Measurements from ENCODE around the gene SOD2.
"Not testable (repeated sequence)": the region's sequence is repeated elsewhere in the genome, so short reads cannot be mapped to it uniquely, and the experiment has no call there.

SOD2 gene

DNA sequence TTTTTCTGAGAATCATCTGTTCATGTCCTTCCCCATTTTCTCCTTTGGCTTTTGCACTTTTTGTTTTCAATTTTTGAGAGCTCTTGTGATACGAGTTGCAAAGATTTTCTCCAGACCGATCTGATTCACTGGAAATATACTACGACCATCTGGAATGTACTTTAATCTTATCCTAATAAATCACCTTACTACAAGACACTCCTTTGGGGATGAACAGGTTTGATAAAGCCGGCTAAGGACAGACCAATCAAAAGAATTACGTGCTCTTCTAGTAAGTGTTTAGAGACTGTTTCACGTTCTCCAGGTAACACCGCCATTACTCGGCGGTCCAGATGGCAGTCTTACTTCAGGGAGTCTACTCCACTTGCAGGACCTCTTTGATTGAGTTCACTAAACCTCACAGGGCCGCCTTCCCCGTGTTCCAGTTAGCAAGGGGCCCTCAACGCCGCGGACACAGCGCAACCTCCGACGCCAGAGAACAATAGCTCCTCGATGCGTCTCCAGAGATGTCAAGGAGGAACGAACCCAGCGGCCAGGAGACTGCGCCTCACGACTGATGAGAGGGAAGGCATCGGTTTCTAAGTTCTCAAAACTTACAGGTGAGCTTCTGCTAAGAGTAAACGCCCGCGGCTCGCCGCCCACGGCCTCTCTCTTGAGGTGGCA lies 33.3 kb upstream of the SOD2 start:
- in situ Hi-C loops (cut with HindIII; ENCODE audit: low pct_unique_long_range_greater_than_20kb, low sequenced_read_pairs): no loop called here
- no peak for DNase-seq (ENCODE audit: low read depth in 1 of 2, low spot score in 1 of 2)
- no peak for TF ChIP-seq JUND (IDR thresholded peaks at IDR 0.05; ENCODE audit: low read depth)

DNA sequence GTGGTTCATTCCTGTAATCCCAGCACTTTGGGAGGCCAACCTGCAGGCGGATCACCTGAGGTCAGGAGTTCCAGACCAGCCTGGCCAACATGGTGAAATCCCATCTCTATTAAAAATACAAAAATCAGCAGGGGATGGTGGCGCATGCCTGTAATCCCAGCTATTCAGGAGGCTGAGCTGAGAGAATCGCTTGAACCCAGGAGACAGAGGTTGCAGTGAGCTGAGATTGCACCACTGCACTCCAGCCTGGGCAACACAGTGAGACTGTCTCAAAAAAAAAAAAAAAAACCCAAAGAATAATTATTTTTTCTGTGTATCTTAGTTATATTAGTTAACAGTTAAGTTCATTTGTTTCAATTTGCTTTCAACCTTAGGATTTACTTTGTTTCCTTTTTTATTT lies 32.2 kb upstream of the SOD2 start:
- DNase-seq (ENCODE audit: low read depth in 1 of 2, low spot score in 1 of 2); in situ Hi-C loops (cut with HindIII; ENCODE audit: low pct_unique_long_range_greater_than_20kb, low sequenced_read_pairs): not testable (repeated sequence)

DNA sequence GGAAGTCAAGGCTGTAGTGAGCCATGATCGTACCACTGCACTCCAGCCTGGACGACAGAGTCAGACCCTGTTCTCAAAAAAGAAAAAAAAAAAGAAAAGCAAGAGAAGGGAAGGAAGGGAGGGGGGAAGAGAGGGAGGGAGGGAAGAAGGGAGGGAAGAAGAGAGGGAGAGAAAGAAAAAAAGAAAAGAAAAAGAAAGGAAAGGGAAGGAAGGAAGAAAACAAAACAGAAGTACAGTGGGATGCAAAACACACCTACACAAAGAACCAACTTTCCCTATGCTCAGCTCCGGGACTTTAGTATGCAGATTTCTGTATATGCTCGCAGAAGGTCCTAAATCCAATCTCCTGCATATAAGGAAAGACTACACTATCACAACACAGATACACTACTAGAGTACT lies 31.7 kb upstream of the SOD2 start:
- TF ChIP-seq JUND (IDR thresholded peaks at IDR 0.05; ENCODE audit: low read depth): no peak
- in situ Hi-C loops (cut with HindIII; ENCODE audit: low pct_unique_long_range_greater_than_20kb, low sequenced_read_pairs): no loop called here
- no peak for DNase-seq (ENCODE audit: low read depth in 1 of 2, low spot score in 1 of 2)

DNA sequence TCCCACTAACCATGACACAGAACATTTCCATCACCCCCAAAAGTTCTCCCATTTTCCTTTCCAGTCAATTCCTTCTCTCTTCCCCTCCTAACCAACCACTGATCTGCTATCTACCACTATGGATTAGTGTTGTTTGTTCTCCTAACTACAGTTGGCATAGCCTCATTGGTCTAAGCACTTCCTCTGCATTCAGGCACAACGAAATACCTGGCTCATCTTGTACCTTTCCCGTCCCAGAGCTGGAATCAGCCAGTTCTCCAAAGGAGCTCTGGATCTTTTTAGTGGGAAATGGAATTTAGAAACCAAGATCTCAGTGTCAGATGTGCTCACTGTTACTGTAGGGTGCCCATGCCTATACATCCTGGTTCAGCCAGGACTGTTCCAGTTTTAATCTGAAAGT lies 30.2 kb upstream of the SOD2 start:
- DNase-seq (ENCODE audit: low read depth in 1 of 2, low spot score in 1 of 2): peak in 1 of 2 experiments; percentile 53
- in situ Hi-C loops (cut with HindIII; ENCODE audit: low pct_unique_long_range_greater_than_20kb, low sequenced_read_pairs): no loop called here
- no peak for TF ChIP-seq JUND (IDR thresholded peaks at IDR 0.05; ENCODE audit: low read depth)

DNA sequence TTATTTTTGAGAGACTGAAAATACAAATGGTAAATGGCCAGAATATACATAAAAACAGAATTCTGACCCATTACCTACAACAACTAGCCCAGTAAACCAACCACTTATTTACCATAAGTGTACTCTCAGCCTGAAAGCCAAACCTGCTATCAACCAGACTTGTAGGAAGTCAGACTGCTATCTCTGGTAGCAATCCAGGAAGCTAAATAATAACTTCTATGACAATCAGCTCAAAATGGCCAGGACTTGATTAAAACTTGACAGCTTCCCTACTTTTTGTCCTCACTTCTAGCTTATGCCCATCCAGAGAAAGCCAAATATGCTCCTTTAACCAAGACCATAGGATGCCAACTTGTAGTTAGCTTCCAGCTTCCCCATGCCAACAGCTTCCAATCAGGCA lies 29.6 kb upstream of the SOD2 start:
- in situ Hi-C loops (cut with HindIII; ENCODE audit: low pct_unique_long_range_greater_than_20kb, low sequenced_read_pairs): no loop called here
- TF ChIP-seq JUND (IDR thresholded peaks at IDR 0.05; ENCODE audit: low read depth): no peak
- no peak for DNase-seq (ENCODE audit: low read depth in 1 of 2, low spot score in 1 of 2)

DNA sequence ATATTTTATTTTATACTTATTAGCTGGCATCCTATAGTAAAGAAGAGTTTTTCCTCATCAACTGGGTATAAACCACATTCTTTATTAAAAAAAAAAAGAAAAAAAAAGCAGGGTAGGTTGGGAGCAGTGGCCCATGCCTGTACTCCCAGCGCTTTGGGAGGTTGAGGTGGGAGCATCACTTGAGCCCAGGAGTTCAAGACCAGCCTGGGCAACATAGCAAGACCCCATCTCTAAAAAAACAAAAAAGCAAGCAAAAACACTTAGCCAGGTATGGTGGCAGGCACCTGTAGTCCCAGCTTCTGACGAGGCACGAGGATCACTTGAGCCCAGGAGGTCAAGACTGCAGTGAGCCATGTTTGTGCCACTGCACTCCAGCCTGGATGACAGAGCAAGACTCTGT lies 28.9 kb upstream of the SOD2 start:
- in situ Hi-C loops (cut with HindIII; ENCODE audit: low pct_unique_long_range_greater_than_20kb, low sequenced_read_pairs); DNase-seq (ENCODE audit: low read depth in 1 of 2, low spot score in 1 of 2): not testable (repeated sequence)

DNA sequence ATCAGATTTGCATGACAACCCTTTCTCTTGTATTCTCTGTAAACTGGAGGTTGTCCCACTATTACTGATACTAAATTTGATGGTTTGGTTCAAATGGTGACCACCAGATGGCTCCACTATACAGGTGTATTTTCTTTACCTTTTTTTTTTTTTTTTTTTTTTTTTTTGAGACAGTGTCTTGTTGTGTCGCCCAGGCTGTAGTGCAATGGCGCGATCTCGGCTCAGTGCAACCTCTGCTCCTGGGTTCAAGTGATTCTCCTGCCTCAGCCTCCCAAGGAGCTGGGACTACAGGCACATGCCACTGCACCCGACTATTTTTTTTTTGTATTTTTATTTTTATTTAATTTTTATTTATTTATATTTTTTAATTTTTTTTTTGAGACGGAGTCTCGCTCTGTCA lies 27.7 kb upstream of the SOD2 start:
- DNase-seq (ENCODE audit: low read depth in 1 of 2, low spot score in 1 of 2): peak in 1 of 2 experiments; percentile 63
- no peak for TF ChIP-seq JUND (IDR thresholded peaks at IDR 0.05; ENCODE audit: low read depth)
- in situ Hi-C loops (cut with HindIII; ENCODE audit: low pct_unique_long_range_greater_than_20kb, low sequenced_read_pairs): no loop called here

DNA sequence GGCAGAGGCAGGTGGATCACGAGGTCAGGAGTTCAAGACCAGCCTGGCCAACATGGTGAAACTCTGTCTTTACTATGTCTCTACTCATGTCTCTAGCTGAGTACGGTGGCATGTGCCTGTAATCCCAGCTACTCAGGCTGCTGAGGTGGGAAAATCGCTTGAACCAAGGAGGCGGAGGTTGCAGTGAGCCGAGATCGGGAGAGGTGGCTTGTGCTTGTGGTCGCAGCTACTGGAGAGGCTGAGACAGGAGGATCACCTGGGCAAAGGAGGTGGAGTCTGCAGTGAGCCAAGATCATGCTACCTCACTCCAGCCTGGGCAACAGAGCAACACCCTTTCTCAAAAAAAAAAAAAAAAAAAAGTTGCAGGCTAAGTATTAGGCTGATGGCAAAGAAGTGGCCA lies 26.2 kb upstream of the SOD2 start:
- in situ Hi-C loops (cut with HindIII; ENCODE audit: low pct_unique_long_range_greater_than_20kb, low sequenced_read_pairs): no loop called here
- TF ChIP-seq JUND (IDR thresholded peaks at IDR 0.05; ENCODE audit: low read depth): no peak
- DNase-seq (ENCODE audit: low read depth in 1 of 2, low spot score in 1 of 2): no peak

DNA sequence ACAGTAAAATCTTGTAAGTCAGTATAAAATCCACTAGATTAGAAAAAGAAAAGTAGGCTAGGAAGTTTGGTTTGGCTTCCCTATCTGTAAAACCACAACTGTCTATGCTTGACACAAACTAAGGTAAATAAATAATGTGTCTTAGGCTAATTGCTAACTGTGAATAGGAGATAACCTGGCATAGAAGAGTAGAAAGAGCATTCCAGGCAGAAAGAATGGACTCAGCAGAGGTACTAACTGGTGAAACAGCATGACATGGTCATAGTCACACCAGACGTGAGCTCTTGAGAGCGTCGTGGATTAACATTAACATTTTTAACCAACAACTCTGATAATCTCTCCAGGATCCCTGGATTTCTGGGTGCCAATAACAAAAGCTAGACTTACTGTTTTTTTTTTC lies 25.6 kb upstream of the SOD2 start:
- in situ Hi-C loops (cut with HindIII; ENCODE audit: low pct_unique_long_range_greater_than_20kb, low sequenced_read_pairs): no loop called here
- DNase-seq (ENCODE audit: low read depth in 1 of 2, low spot score in 1 of 2): no peak
- TF ChIP-seq JUND (IDR thresholded peaks at IDR 0.05; ENCODE audit: low read depth): no peak

DNA sequence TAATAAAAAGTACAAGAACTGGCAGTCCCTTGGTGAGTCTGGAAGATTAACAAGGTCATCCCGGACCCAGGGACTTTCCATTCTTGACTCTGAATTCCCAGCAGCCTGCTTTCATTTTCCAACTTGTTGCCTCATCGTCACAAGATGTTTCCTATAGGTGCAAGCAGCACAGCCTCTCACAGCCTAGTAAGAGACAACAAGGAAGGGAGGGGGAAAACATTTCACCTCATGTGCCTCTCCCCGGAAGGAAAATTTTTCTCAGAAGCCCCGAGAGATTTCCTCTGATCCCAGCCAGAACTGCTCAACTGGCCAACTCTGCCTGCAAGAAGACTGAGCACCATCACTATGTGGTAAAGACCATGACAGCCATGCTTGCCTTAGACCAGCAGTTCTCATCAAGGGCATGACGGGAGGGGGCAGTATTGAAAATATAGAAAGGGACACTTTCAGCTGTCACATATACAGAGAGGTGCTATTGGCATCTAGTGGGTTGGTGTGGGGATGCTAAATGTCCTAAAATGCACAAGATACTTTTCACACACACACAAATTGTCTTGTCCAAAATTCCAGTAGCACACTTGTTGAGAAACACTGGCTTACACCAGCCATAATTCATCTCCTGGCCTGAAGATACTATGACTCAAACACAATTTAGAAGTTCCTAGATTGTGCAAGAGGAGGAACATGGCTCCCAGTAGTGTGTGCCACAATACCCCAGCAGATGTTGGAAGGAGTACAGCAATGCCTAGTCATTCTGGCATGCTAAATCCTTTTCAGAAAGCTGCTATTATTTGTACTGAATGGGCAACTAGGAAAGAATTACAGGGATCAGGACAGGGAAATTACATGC lies 23.4 kb upstream of the SOD2 start:
- no peak for DNase-seq (ENCODE audit: low read depth in 1 of 2, low spot score in 1 of 2)
- in situ Hi-C loops (cut with HindIII; ENCODE audit: low pct_unique_long_range_greater_than_20kb, low sequenced_read_pairs): no loop called here
- TF ChIP-seq JUND (IDR thresholded peaks at IDR 0.05; ENCODE audit: low read depth): no peak

DNA sequence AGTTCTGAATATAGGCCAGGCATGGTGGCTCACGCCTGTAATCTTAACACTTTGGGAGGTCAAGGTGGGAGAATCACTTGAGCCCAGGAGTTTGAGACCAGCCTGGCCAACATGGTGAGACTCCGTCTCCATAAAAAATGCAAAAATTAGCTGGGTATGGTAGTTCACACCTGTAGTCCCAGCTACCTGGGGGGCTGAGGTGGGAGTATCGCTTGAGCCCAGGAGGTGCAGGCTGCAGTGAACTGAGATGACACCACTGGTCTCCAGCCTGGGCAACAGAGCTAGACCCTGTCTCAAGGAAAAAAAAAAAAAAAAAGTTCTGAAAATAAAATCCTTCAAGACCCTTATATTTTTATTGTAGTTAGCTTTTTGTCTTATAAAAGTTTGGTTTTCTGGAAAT lies 22.6 kb upstream of the SOD2 start:
- in situ Hi-C loops (cut with HindIII; ENCODE audit: low pct_unique_long_range_greater_than_20kb, low sequenced_read_pairs): no loop called here

DNA sequence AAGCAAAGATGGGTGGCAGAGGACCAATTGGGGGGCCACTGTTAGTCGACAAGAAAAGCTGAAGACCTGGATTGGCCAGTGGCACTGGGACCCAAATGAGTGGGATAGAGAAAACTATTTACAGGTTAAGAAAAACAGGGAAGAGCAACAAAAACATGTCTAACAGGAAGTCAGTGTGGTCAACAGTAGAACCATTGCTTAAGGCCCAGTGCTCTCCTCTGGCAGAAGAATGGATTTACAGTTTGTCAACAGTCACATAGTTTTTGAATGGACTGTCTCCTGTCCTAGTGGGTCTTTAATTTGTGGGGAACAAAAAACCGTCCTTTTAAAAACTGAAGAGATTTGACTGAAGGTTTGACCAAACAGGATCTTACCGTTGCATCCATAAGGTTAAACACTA lies 22.1 kb upstream of the SOD2 start:
- in situ Hi-C loops (cut with HindIII; ENCODE audit: low pct_unique_long_range_greater_than_20kb, low sequenced_read_pairs): no loop called here
- no peak for TF ChIP-seq JUND (IDR thresholded peaks at IDR 0.05; ENCODE audit: low read depth)

More for the DNA sequence above, 22.6 kb upstream of the SOD2 start:
- DNase-seq (ENCODE audit: low read depth in 1 of 2, low spot score in 1 of 2): no peak
- no peak for TF ChIP-seq JUND (IDR thresholded peaks at IDR 0.05; ENCODE audit: low read depth)

DNA sequence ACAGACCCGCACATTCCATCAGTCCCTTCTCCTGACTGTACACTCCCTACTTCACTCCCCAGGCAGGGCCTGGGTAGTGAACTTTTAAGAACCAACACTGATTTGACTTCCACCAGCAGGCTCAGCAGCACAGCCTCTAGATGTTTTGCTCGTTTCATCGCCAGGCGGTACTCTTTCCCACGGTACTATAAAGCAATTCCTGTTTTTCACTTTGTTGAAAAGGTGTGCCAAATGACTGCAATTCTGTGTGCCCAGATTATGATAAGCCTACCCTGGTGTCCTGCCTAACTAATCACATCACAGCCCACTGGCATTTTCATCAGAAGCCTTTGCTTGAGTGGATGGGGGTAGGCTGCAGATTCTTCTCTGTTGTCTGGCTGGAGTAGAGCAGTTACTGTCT lies 21.4 kb upstream of the SOD2 start:
- in situ Hi-C loops (cut with HindIII; ENCODE audit: low pct_unique_long_range_greater_than_20kb, low sequenced_read_pairs): no loop called here
- TF ChIP-seq JUND (IDR thresholded peaks at IDR 0.05; ENCODE audit: low read depth): no peak
- DNase-seq (ENCODE audit: low read depth in 1 of 2, low spot score in 1 of 2): no peak

More for the DNA sequence above, 22.1 kb upstream of the SOD2 start:
- no peak for DNase-seq (ENCODE audit: low read depth in 1 of 2, low spot score in 1 of 2)

Data from T47D (cell line).